Glutamatergic neuron (in vitro differentiated cells): ENCODE data around the gene CD4. TPM values are rescaled to one million over a fixed set of nuclear protein-coding genes. Genes with fewer than 3 reads are reported as not detected.

Experiments used
- DNase-seq: peaks from one replicate; pipeline ENCODE4 v3.0.0; 2022
- H3K27ac Mint-ChIP-seq: one replicate; pipeline ENCODE4 v1.8.0; 2020; ENCODE audit warnings: mild to moderate bottlenecking, mixed read lengths, inconsistent platforms; ENCODE audit not compliant: unreplicated experiment
- H3K27me3 Mint-ChIP-seq: one replicate; pipeline ENCODE4 v1.8.0; 2020; ENCODE audit warnings: mild to moderate bottlenecking, moderate library complexity, mixed read lengths, inconsistent platforms; ENCODE audit not compliant: unreplicated experiment
- H3K36me3 Mint-ChIP-seq: one replicate; pipeline ENCODE4 v1.8.0; 2020; ENCODE audit warnings: mild to moderate bottlenecking, mixed read lengths, inconsistent platforms; ENCODE audit not compliant: unreplicated experiment
- H3K4me1 Mint-ChIP-seq: one replicate; pipeline ENCODE4 v1.8.0; 2020; ENCODE audit warnings: mild to moderate bottlenecking, low read depth, mixed read lengths, inconsistent platforms; ENCODE audit not compliant: unreplicated experiment
- H3K4me3 Mint-ChIP-seq: one replicate; pipeline ENCODE4 v1.8.0; 2020; ENCODE audit warnings: mild to moderate bottlenecking, mixed read lengths, inconsistent platforms; ENCODE audit not compliant: unreplicated experiment
- H3K9me3 Mint-ChIP-seq: one replicate; pipeline ENCODE4 v1.8.0; 2020; ENCODE audit warnings: mild to moderate bottlenecking, moderate library complexity, mixed read lengths, inconsistent platforms; ENCODE audit not compliant: unreplicated experiment
- total RNA-seq: library from RNA; stranded (reverse); fragmentation: NEBNext Ultra II Directional; extraction: Animal tissue kit (Norgen Biotek cat#: 25700); gene quantifications from one replicate; pipeline ENCODE4 v1.2.1, GENCODE V29; 2021; ENCODE audit not compliant: unreplicated experiment
- TF ChIP-seq, protein P1 (sequence below): fragments of 200-600 bp; sonication (generic); IDR thresholded peaks from one replicate; pipeline ENCODE4 v1.5.0; 2021; ENCODE audit not compliant: partially characterized antibody, unreplicated experiment

Gene CD4
- total RNA-seq, 1 donor from 2014 or later = 0.17 TPM

DNA sequence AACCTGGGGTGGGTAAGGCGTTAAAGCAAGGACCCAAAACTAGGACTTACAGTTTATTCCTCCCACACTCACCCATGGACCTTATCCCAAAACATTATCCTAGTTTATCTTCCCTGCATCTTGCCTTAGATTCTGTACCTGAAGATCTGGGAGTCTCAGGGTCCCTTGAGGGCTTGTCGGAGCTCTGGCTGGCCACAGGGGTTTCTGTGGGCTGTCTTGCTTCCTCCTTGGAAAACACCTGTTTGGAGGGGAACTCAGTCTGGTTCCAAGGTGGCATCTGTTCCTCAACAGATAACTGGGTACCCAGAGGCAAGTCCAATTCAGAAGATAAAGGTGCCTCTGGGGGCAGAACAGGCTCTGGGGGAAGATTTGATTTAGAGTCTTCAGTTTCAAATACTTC lies 60.1 kb downstream of the CD4 start:
- no peak for DNase-seq
- Mint-ChIP-seq H3K27me3 (peaks cover 15% of the 10 kb centered on the region), H3K4me3 (no peak overlapping the region), H3K27ac (no peak overlapping the region), H3K4me1 (peaks cover 13% of the 10 kb centered on the region), H3K36me3 (no peaks in the 10 kb centered on the region), H3K9me3 (peaks cover 9% of the 10 kb centered on the region)
- TF ChIP-seq, protein P1, sequence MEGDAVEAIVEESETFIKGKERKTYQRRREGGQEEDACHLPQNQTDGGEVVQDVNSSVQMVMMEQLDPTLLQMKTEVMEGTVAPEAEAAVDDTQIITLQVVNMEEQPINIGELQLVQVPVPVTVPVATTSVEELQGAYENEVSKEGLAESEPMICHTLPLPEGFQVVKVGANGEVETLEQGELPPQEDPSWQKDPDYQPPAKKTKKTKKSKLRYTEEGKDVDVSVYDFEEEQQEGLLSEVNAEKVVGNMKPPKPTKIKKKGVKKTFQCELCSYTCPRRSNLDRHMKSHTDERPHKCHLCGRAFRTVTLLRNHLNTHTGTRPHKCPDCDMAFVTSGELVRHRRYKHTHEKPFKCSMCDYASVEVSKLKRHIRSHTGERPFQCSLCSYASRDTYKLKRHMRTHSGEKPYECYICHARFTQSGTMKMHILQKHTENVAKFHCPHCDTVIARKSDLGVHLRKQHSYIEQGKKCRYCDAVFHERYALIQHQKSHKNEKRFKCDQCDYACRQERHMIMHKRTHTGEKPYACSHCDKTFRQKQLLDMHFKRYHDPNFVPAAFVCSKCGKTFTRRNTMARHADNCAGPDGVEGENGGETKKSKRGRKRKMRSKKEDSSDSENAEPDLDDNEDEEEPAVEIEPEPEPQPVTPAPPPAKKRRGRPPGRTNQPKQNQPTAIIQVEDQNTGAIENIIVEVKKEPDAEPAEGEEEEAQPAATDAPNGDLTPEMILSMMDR = no peak

DNA sequence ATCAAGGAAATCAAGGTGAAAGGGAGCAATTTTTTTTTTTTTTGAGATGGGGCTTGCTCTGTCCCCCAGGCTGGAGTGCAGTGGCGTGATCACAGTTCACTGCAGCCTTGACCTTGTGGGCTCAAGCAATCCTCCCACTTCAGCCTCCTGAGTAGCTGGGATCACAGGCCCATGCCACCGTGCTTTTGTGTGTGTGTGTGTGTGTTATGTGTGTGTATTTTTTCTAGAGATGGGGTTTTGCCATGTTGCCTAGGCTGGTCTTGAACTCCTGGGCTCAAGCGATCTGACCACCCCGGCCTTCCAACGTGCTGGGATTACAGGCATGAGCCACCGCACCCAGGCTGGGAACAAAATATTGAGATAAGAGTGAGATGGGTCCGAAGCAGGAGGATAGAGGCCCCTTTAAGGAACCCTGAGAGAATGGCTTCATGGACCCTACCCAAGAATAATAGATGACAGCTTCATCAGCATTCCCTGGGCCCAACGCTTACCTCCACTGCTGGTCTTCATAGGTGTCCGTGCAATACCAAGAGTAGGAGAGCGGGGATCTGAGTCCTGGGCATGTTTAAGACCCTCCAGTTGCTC lies 60.7 kb downstream of the CD4 start:
- TF ChIP-seq, protein P1 = no peak
- Mint-ChIP-seq H3K27ac (peak overlapping the region; percentile 39), H3K4me1 (peaks cover 13% of the 10 kb centered on the region), H3K36me3 (no peaks in the 10 kb centered on the region), H3K27me3 (peaks cover 10% of the 10 kb centered on the region), H3K9me3 (peaks cover 9% of the 10 kb centered on the region), H3K4me3 (peak overlapping the region; percentile 98)
- DNase-seq = no peak

DNA sequence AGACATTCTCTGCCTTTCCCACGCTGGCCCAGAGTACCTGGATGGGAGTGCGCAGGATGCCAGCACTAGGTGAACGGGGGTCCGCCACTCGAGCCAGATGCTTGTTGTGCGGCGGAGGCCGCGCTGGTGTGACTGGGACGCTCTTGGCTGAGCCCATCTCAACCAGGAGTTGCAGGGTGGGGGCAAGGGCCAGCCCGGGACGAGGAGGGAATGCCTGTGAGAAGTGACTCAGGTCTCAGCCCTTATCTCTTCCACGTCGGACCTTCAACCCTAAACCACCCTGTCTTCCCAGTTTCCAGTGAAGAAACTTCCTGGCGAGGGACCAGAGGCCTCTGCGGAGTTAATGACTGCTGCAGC lies 61.4 kb downstream of the CD4 start:
- Mint-ChIP-seq H3K4me3 (peak overlapping the region; percentile 98), H3K36me3 (no peaks in the 10 kb centered on the region), H3K9me3 (peaks cover 11% of the 10 kb centered on the region), H3K27me3 (peaks cover 10% of the 10 kb centered on the region), H3K27ac (no peak overlapping the region), H3K4me1 (peaks cover 13% of the 10 kb centered on the region)
- TF ChIP-seq, protein P1 = no peak
- no peak for DNase-seq

DNA sequence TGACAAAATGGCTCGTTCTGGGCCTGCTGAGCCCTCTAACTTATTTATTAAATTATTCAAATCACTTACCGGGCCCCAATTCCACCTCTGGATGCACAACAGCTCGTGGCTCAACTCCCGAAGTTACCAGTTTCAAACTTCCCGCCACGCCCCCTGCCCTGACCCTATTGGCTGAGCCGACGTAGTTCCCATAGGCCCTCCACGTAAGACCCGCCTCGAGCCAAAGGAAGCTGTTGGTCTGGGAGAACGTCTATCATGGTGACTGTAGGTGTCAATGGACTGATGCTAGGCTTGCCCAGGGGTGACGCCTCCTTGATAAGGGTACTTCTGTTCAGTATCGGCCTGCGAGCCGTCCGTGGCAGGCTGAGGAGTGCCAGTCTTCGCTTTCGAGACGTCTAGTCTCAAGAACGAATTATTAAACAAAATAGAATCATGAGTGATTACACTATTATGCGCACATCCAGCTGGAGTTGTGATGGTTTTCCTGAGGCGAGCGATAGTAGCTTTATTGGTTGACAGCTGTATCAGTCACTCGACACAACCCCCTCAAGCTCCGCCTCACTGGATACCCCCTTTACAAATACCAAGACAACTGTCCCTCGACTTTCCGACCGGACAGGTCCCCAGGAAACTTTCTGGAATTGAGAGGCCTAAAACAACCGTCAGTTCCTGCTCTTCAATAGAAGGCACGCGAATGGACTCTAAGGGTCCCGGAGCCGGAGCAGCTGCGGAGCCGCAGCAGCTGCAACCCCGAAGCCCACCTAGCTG lies 62.0 kb downstream of the CD4 start, which contains the start of gene CDCA3:
Gene CDCA3 (minus strand): TSS at position 134 of the 768 bp plus-strand sequence. CDS start 334 bp downstream, outside the sequence.
- TF ChIP-seq, protein P1 = no peak
- H3K36me3 Mint-ChIP-seq = no peaks in the 10 kb centered on the region
- peaks cover 8% of the 10 kb centered on the region for H3K27me3 Mint-ChIP-seq
- H3K4me3 Mint-ChIP-seq = peak within 1 kb of the TSS; percentile 98
- peaks cover 11% of the 10 kb centered on the region for H3K9me3 Mint-ChIP-seq
- peak; percentile 94 for DNase-seq
- H3K4me1 Mint-ChIP-seq = peaks cover 13% of the 10 kb centered on the region
- peak within 1 kb of the TSS; percentile 98 for H3K27ac Mint-ChIP-seq

DNA sequence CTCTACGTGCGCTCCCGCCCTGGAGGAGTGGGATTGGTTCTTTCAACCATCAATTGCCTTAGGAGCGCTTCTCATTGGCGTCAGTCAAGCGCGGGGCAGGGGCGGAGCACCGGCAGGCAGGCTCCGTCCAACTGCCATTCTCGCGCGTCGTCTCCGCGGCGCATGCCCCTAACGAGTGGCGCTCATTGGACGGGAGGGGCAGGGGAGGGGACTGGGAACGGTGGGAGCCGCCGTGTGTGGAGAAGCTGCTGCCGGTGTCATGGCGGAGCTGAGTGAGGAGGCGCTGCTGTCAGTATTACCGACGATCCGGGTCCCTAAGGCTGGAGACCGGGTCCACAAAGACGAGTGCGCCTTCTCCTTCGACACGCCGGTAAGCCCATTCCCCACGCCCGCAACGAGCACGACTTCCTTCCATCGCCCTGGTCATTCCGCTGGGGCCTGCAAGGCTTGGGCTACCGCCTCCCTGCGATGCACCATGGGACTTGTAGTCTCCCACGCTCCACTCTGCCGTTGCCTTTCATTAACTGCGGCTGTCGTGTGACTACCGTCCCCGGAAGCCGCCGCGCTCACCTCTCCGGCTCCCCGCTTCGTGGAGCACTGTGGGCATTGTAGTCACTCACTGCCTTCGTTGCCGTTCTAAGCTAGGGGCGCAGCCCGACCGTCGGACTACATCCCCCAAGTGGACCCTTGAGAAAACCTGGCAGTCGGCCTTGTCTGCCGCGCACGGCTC lies 62.8 kb downstream of the CD4 start, which contains the start of gene USP5:
Gene USP5 (plus strand): TSS at position 230 of the 730 bp plus-strand sequence. CDS start 30 bp downstream, at position 260.
- TF ChIP-seq, protein P1 = no peak

More for the DNA sequence above, 62.8 kb downstream of the CD4 start, which contains the start of gene USP5:
- Mint-ChIP-seq H3K36me3 (no peaks in the 10 kb centered on the region), H3K4me1 (peaks cover 13% of the 10 kb centered on the region), H3K4me3 (peak within 1 kb of the TSS; percentile 98), H3K9me3 (peaks cover 11% of the 10 kb centered on the region), H3K27ac (peak within 1 kb of the TSS; percentile 98), H3K27me3 (peaks cover 8% of the 10 kb centered on the region)
- DNase-seq = peak; percentile 97
